CD14-positive monocyte (primary cell): ENCODE data around the gene HPCAL4. TPM values are rescaled to one million over a fixed set of nuclear protein-coding genes. Genes with fewer than 3 reads are reported as not detected.

Experiments used
- DNase-seq, 3 donors: peaks; one replicate each; pipeline ENCODE4 v3.0.0-alpha.2; 2011 to 2022
- H2AFZ ChIP-seq: 2 replicates; pipeline ENCODE4 v1.6.0; 2012; ENCODE audit warnings: mild to moderate bottlenecking, low read depth, low read length, inconsistent platforms; ENCODE audit not compliant: insufficient read depth, poor library complexity, severe bottlenecking
- H3K27ac ChIP-seq, 2 donors: 1 replicate in 1 of 2; 2 replicates in 1 of 2; pipeline ENCODE4 v1.5.1; 2012 to 2013; ENCODE audit warnings: low read length in 2 of 2, control low read depth in 1 of 2, inconsistent platforms in 1 of 2, low read depth in 1 of 2, mild to moderate bottlenecking in 1 of 2
- H3K27me3 ChIP-seq, 2 donors: one replicate each; pipeline versions ENCODE4 v1.6.0 to v1.6.1; 2011 to 2013; ENCODE audit warnings: low read length in 2 of 2; ENCODE audit not compliant: control insufficient read depth in 2 of 2, insufficient read depth in 2 of 2
- H3K36me3 ChIP-seq, 2 donors: replicated peaks in 1 of 2; 1 replicate in 1 of 2; 2 replicates in 1 of 2; pipeline versions ENCODE4 v1.5.1 to v1.6.1; 2012 to 2013; ENCODE audit warnings: low read length in 2 of 2, control low read depth in 1 of 2, inconsistent platforms in 1 of 2, mild to moderate bottlenecking in 1 of 2; ENCODE audit not compliant: insufficient read depth in 2 of 2, control insufficient read depth in 1 of 2
- H3K4me1 ChIP-seq, 2 donors: 1 replicate in 1 of 2; 2 replicates in 1 of 2; pipeline versions ENCODE4 v1.5.1 to v1.6.1; 2012 to 2013; ENCODE audit warnings: low read length in 2 of 2, control low read depth in 1 of 2, inconsistent platforms in 1 of 2, mild to moderate bottlenecking in 1 of 2, moderate library complexity in 1 of 2; ENCODE audit not compliant: insufficient read depth in 2 of 2, control insufficient read depth in 1 of 2
- H3K4me2 ChIP-seq: replicated peaks from 2 replicates; pipeline ENCODE3; 2012; ENCODE audit warnings: low read length, moderate library complexity, mild to moderate bottlenecking; ENCODE audit not compliant: poor library complexity, severe bottlenecking; ENCODE audit errors: extremely low read depth
- H3K4me3 ChIP-seq, 3 experiments: fragments of 200-600 bp in 1 of 3; sonication (generic) in 1 of 3; replicated peaks in 1 of 3; 1 replicate in 2 of 3; 2 replicates in 1 of 3; pipeline ENCODE4 v1.5.1; 2011 to 2013; ENCODE audit warnings: low read length in 3 of 3, mild to moderate bottlenecking in 3 of 3, control low read depth in 2 of 3, low read depth in 2 of 3, inconsistent platforms in 1 of 3, moderate library complexity in 1 of 3
- H3K79me2 ChIP-seq: 2 replicates; pipeline ENCODE4 v1.6.0; 2012; ENCODE audit warnings: mild to moderate bottlenecking, control low read depth, inconsistent platforms, low read length, moderate library complexity; ENCODE audit not compliant: insufficient read depth
- H3K9ac ChIP-seq: 2 replicates; pipeline ENCODE4 v1.6.0; 2017; ENCODE audit warnings: low read length, mild to moderate bottlenecking; ENCODE audit not compliant: insufficient read depth, poor library complexity, severe bottlenecking
- H3K9me3 ChIP-seq, 2 donors: replicated peaks in 1 of 2; 1 replicate in 1 of 2; 2 replicates in 1 of 2; pipeline versions ENCODE4 v1.5.1 to v1.6.1; 2012 to 2013; ENCODE audit warnings: low read length in 2 of 2, control low read depth in 1 of 2; ENCODE audit not compliant: control insufficient read depth in 1 of 2, insufficient read depth in 1 of 2
- H4K20me1 ChIP-seq: 2 replicates; pipeline ENCODE4 v1.6.0; 2012; ENCODE audit warnings: mild to moderate bottlenecking, low read length, control low read depth, moderate library complexity; ENCODE audit not compliant: insufficient read depth
- H3K27ac Mint-ChIP-seq, 7 donors: one replicate each; pipeline ENCODE4 v1.8.0; 2020; ENCODE audit warnings: mild to moderate bottlenecking in 7 of 7, mixed read lengths in 7 of 7, moderate library complexity in 6 of 7, inconsistent platforms in 2 of 7
- H3K27me3 Mint-ChIP-seq, 3 donors: one replicate each; pipeline ENCODE4 v1.8.0; 2021 to 2022; ENCODE audit warnings: low read depth in 3 of 3, mild to moderate bottlenecking in 3 of 3, mixed read lengths in 3 of 3, moderate library complexity in 3 of 3, inconsistent platforms in 1 of 3
- H3K36me3 Mint-ChIP-seq, 2 donors: one replicate each; pipeline ENCODE4 v1.8.0; 2020; ENCODE audit warnings: mixed read lengths in 2 of 2, inconsistent platforms in 1 of 2, mild to moderate bottlenecking in 1 of 2
- H3K4me1 Mint-ChIP-seq: one replicate; pipeline ENCODE4 v1.8.0; 2020; ENCODE audit warnings: mild to moderate bottlenecking, mixed read lengths
- H3K4me3 Mint-ChIP-seq, 2 donors: one replicate each; pipeline ENCODE4 v1.8.0; 2020; ENCODE audit warnings: mild to moderate bottlenecking in 2 of 2, mixed read lengths in 2 of 2, moderate library complexity in 1 of 2
- H3K9me3 Mint-ChIP-seq, 7 donors: one replicate each; pipeline ENCODE4 v1.8.0; 2020 to 2022; ENCODE audit warnings: mixed read lengths in 7 of 7, mild to moderate bottlenecking in 6 of 7, moderate library complexity in 6 of 7, inconsistent platforms in 2 of 7
- WGBS: methylation state at CpG from one replicate; pipeline ENCODE4 v1.1.5; 2013; ENCODE audit warnings: missing lambda C conversion rate; ENCODE audit not compliant: insufficient coverage; 5-methylcytosine and 5-hydroxymethylcytosine counted together
- intact Hi-C, 2 donors: fragments of 100-400 bp; cut with micrococcal nuclease; formaldehyde crosslinking; loops; one replicate each; pipeline versions ENCODE4 v1.15.0 to v1.15.1; 2023
- polyA plus RNA-seq, 3 donors: library from polyadenylated mRNA; depleted of rRNA in 1 of 3; unstranded in 2 of 3; stranded (reverse) in 1 of 3; fragments of 300-500 nt in 2 of 3; fragments of >200 nt in 1 of 3; fragmentation: Illumina TruSeq in 2 of 3; gene quantifications; 1 replicate in 2 of 3; 2 replicates in 1 of 3; pipeline ENCODE4 v1.2.3, GENCODE V29; 2012 to 2021
- TF ChIP-seq, protein P1 (sequence below): fragments of 200-600 bp; IDR thresholded peaks from one replicate; pipeline ENCODE4 v1.8.0; 2022; ENCODE audit warnings: antibody characterized with exemption, mild to moderate bottlenecking

The HPCAL4 gene
- polyA plus RNA-seq, 3 donors, result 0.03 to 0.05 TPM; not detected in 1

DNA sequence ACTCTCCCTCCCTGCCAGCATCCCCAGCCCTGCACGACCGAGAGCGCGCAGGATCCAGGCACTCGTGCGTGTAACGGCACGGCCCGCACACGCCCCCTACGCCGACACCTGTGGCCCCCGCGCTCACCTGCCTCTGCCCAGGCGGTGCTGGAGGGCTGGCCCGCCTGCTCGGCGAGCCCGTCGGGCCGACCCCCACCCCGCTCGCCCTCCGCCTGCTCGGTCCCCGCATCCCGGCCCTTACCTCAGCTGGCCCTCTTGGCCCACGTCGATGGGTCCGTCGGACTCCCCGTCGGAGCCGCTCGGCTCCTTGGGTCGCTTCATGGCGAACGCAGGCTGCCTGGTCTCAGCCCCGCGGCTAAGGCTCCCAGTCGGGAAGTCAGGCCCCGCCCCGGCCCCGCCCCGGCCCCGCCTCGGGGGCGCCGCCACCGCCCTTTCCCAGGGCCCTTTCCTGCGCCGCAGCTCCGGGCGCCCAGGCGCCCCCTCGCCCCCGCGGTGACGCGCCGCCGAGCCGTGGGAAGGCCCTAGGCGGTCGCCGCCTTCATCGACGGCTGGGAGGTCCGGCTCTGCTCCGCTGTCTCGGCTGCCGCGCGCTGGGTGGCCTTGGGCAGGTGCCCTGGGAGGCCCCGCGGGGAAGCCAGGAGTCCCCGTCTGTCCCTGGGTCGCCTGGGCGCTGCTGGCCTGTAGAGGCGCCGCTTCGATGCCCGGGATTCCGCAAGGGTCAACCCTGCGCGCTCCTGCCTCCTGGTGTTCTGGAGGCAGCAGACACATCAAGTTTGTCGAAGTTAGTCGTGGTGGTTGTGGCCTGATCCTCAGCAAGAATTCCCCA is 51.7 kb downstream of the HPCAL4 start, which contains the start of gene HEYL:
Gene HEYL, minus strand, starts transcription at position 339 of the 826 bp plus-strand sequence. Its CDS starts 18 bp downstream, at position 321.
- Mint-ChIP-seq H3K4me1 (peaks cover 5% of the 10 kb centered on the region), H3K27me3 (peaks cover 6 to 27% (median 18%) of the 10 kb centered on the region in 3 donors), H3K27ac (peak within 1 kb of the TSS in 2 of 7 donors; percentile 56 to 70), H3K4me3 (peak within 1 kb of the TSS; percentile 65 to 83), H3K36me3 (no peaks in the 10 kb centered on the region), H3K9me3 (peaks cover 4 to 10% (median 9%) of the 10 kb centered on the region in 7 donors)
- Histone ChIP-seq H3K27ac (no peak within 1 kb of the TSS), H3K9ac (peak within 1 kb of the TSS; percentile 64), H2AFZ (peak within 1 kb of the TSS; percentile 84), H3K4me2 (peak within 1 kb of the TSS; percentile 85), H3K36me3 (no peaks in the 10 kb centered on the region), H3K9me3 (peaks cover 6 to 8% of the 10 kb centered on the region in 2 donors), H3K27me3 (peaks cover 8 to 13% of the 10 kb centered on the region in 2 donors), H4K20me1 (no peaks in the 10 kb centered on the region), H3K4me3 (peak within 1 kb of the TSS; percentile 23 to 72 (median 54)), H3K79me2 (no peaks in the 10 kb centered on the region), H3K4me1 (peaks cover 3 to 15% of the 10 kb centered on the region in 2 donors)
- 3% methylated on average over 86 of the region's 88 CpGs for WGBS
- intact Hi-C loops, result no loop called here
- TF ChIP-seq, protein P1, sequence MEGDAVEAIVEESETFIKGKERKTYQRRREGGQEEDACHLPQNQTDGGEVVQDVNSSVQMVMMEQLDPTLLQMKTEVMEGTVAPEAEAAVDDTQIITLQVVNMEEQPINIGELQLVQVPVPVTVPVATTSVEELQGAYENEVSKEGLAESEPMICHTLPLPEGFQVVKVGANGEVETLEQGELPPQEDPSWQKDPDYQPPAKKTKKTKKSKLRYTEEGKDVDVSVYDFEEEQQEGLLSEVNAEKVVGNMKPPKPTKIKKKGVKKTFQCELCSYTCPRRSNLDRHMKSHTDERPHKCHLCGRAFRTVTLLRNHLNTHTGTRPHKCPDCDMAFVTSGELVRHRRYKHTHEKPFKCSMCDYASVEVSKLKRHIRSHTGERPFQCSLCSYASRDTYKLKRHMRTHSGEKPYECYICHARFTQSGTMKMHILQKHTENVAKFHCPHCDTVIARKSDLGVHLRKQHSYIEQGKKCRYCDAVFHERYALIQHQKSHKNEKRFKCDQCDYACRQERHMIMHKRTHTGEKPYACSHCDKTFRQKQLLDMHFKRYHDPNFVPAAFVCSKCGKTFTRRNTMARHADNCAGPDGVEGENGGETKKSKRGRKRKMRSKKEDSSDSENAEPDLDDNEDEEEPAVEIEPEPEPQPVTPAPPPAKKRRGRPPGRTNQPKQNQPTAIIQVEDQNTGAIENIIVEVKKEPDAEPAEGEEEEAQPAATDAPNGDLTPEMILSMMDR, result peak; percentile 18
- DNase-seq, result peak; percentile 25 to 45 (median 31)

DNA sequence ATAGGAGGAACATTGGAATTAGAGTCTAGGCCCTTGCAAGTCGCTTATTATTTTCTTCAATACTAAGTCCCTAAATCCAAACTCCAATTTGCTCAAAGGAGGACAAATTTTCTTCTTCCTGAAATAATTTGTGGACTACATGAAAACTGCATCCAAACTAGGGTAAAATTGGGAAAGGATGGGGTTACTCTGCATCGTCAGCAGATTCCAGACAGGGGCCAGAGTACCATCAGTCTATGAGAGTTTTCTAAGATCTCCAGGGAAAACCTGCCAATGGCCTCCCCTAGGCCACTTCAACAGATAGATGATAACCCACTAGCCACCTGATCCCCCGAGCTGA is 52.3 kb downstream of the HPCAL4 start:
- Histone ChIP-seq H3K9ac (peak overlapping the region; percentile 64), H3K27ac (no peak overlapping the region), H3K36me3 (no peaks in the 10 kb centered on the region), H3K9me3 (peaks cover 4% of the 10 kb centered on the region in 2 donors), H3K4me2 (peak overlapping the region; percentile 85), H2AFZ (peak overlapping the region; percentile 84), H3K4me1 (peaks cover 3 to 15% of the 10 kb centered on the region in 2 donors), H3K4me3 (peak overlapping the region in 1 of 3 experiments; percentile 72), H3K27me3 (peaks cover 8 to 13% of the 10 kb centered on the region in 2 donors), H4K20me1 (no peaks in the 10 kb centered on the region), H3K79me2 (no peaks in the 10 kb centered on the region)
- peaks cover 6 to 27% (median 15%) of the 10 kb centered on the region in 3 donors for H3K27me3 Mint-ChIP-seq
- H3K4me3 Mint-ChIP-seq, result peak overlapping the region; percentile 59 to 83
- H3K27ac Mint-ChIP-seq, result peak overlapping the region in 1 of 7 donors; percentile 44
- intact Hi-C loops, result no loop called here
- H3K9me3 Mint-ChIP-seq, result peaks cover 3 to 8% (median 6%) of the 10 kb centered on the region in 7 donors
- peaks cover 5% of the 10 kb centered on the region for H3K4me1 Mint-ChIP-seq
- no peak for DNase-seq
- TF ChIP-seq, protein P1, result no peak
- H3K36me3 Mint-ChIP-seq, result no peaks in the 10 kb centered on the region
- WGBS, result 0% methylated on average over 1 of the region's 3 CpGs
